HG03378 (cell line): ENCODE measurements around the gene TTBK2.
"Not testable (repeated sequence)": the region's sequence is repeated elsewhere in the genome, so short reads cannot be mapped to it uniquely, and the experiment has no call there.

ENCODE experiments used
- ATAC-seq: cut with Tn5 transposase; IDR thresholded peaks from one replicate; pipeline ENCODE4 v1.9.1; 2021; ENCODE audit warnings: mild to moderate bottlenecking, moderate library complexity; ENCODE audit not compliant: unreplicated experiment

TTBK2 gene

GRCh38 chr15:42920519-42921341 lies at the start of gene TTBK2:
TTBK2 (minus strand) TSS chr15:42920778; CDS start chr15:42878617, 42,161 bp downstream.
- peak; percentile 86 for ATAC-seq

GRCh38 chr15:42964476-42964875 lies 43.9 kb upstream of the TTBK2 start:
- no peak for ATAC-seq

GRCh38 chr15:42955518-42955917 lies 34.9 kb upstream of the TTBK2 start:
- ATAC-seq, result no peak

GRCh38 chr15:42954291-42954690 lies 33.7 kb upstream of the TTBK2 start:
- ATAC-seq, result no peak

- not testable (repeated sequence) for ATAC-seq
These were observed 28.3 kb upstream of the TTBK2 start for GRCh38 chr15:42948898-42949297.

GRCh38 chr15:42940527-42940926 lies 19.9 kb upstream of the TTBK2 start:
- no peak for ATAC-seq

GRCh38 chr15:42939841-42940240 lies 19.3 kb upstream of the TTBK2 start:
- ATAC-seq, result no peak

GRCh38 chr15:42937143-42937542 lies 16.6 kb upstream of the TTBK2 start:
- no peak for ATAC-seq

GRCh38 chr15:42933886-42934667 lies 13.5 kb upstream of the TTBK2 start:
- no peak for ATAC-seq

GRCh38 chr15:42932833-42933515 lies 12.4 kb upstream of the TTBK2 start:
- no peak for ATAC-seq

GRCh38 chr15:42931702-42932486 lies 11.3 kb upstream of the TTBK2 start:
- no peak for ATAC-seq

GRCh38 chr15:42929306-42929848 lies 8.8 kb upstream of the TTBK2 start:
- ATAC-seq, result no peak

- no peak for ATAC-seq
These were observed 759 bp upstream of the TTBK2 start for GRCh38 chr15:42921342-42921731.

- ATAC-seq, result peak; percentile 9
These were observed 619 bp downstream of the TTBK2 start for GRCh38 chr15:42919799-42920518.

GRCh38 chr15:42919308-42919707 lies 1.3 kb downstream of the TTBK2 start:
- ATAC-seq, result no peak

- ATAC-seq, result no peak
These were observed 2.5 kb downstream of the TTBK2 start for GRCh38 chr15:42918047-42918446.

GRCh38 chr15:42915654-42916315 lies 4.8 kb downstream of the TTBK2 start:
- ATAC-seq, result no peak

GRCh38 chr15:42914728-42915497 lies 5.7 kb downstream of the TTBK2 start:
- ATAC-seq, result no peak
